Measurements from ENCODE around the gene LIAS.

LIAS gene

DNA sequence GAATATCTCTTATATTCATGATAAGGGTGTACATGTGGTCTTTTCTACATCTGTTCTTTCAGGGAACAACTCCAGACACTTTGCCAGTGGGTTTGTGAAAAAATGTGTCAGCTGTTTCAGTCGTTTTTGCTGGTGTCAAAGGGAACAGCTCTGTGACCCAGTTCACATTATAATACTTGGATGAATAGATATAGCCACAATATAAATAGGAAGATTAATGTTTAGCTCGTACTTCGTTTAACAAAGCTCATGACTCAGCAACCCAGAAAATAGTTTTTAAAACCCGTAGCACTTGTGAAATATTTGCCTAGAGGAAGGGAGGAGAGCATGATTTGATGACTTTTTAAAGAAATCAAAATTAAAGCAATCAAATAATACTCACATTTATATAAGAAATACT lies 7.9 kb downstream of the LIAS start:
- Histone ChIP-seq H3F3A (ENCODE audit: insufficient read depth) (peaks cover 13% of the 10 kb centered on the region), H3K9ac (ENCODE audit: low read length) (no peak overlapping the region), H3K27me3 (ENCODE audit: low read length) (no peaks in the 10 kb centered on the region), H2AFZ (ENCODE audit: low read depth, low read length, severe bottlenecking) (no peak overlapping the region), H3K4me3 (ENCODE audit: insufficient read depth, low read length, poor library complexity, severe bottlenecking) (no peak overlapping the region), H3K36me3 (ENCODE audit: low read length) (0 out of 2 replicates have a peak, but pooled peaks cover 8% of the 10 kb centered on the region), H3K79me2 (ENCODE audit: insufficient read depth, low read length) (no peaks in the 10 kb centered on the region), H3K9me3 (ENCODE audit: insufficient read depth, low read length) (no peaks in the 10 kb centered on the region), H3K27ac (ENCODE audit: low read depth, low read length) (no peak overlapping the region), H3K4me2 (ENCODE audit: low read depth, low read length, poor library complexity, severe bottlenecking) (no peak overlapping the region), H3K9me2 (replicated peaks; ENCODE audit: insufficient read depth, low read length) (no peaks in the 10 kb centered on the region), H4K20me1 (ENCODE audit: low read depth, low read length) (no peaks in the 10 kb centered on the region)
- TF ChIP-seq, protein P1, sequence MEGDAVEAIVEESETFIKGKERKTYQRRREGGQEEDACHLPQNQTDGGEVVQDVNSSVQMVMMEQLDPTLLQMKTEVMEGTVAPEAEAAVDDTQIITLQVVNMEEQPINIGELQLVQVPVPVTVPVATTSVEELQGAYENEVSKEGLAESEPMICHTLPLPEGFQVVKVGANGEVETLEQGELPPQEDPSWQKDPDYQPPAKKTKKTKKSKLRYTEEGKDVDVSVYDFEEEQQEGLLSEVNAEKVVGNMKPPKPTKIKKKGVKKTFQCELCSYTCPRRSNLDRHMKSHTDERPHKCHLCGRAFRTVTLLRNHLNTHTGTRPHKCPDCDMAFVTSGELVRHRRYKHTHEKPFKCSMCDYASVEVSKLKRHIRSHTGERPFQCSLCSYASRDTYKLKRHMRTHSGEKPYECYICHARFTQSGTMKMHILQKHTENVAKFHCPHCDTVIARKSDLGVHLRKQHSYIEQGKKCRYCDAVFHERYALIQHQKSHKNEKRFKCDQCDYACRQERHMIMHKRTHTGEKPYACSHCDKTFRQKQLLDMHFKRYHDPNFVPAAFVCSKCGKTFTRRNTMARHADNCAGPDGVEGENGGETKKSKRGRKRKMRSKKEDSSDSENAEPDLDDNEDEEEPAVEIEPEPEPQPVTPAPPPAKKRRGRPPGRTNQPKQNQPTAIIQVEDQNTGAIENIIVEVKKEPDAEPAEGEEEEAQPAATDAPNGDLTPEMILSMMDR (IDR thresholded peaks at IDR 0.05; ENCODE audit: insufficient read depth, low read length, poor library complexity, severe bottlenecking) = no peak
- no peak for TF ChIP-seq EZH2phosphoT487 (conservative IDR thresholded peaks at IDR 0.05; ENCODE audit: low read length)

DNA sequence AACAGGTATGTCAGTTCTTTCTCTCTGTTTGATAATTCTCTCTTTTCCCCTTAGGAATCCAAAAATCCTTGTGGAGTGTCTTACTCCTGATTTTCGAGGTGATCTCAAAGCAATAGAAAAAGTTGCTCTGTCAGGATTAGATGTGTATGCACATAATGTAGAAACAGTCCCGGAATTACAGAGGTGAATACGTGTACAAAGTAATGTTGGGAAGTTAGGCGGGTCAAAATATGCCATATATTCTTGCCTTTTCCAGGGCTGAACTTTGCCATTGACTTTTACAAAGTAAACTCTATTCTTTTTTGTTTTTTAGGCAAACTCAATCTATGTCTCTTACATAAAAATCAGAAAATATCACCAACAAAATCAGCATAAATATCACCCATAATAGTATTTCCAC lies 8.6 kb downstream of the LIAS start:
- Histone ChIP-seq H3K27me3 (ENCODE audit: low read length) (no peaks in the 10 kb centered on the region), H3K9ac (ENCODE audit: low read length) (no peak overlapping the region), H2AFZ (ENCODE audit: low read depth, low read length, severe bottlenecking) (no peak overlapping the region), H3K27ac (ENCODE audit: low read depth, low read length) (no peak overlapping the region), H3K36me3 (ENCODE audit: low read length) (0 out of 2 replicates have a peak, but pooled peaks cover 10% of the 10 kb centered on the region), H3F3A (ENCODE audit: insufficient read depth) (peaks cover 13% of the 10 kb centered on the region), H3K4me2 (ENCODE audit: low read depth, low read length, poor library complexity, severe bottlenecking) (no peak overlapping the region), H3K9me2 (replicated peaks; ENCODE audit: insufficient read depth, low read length) (no peaks in the 10 kb centered on the region), H3K79me2 (ENCODE audit: insufficient read depth, low read length) (no peaks in the 10 kb centered on the region), H3K4me3 (ENCODE audit: insufficient read depth, low read length, poor library complexity, severe bottlenecking) (no peak overlapping the region), H4K20me1 (ENCODE audit: low read depth, low read length) (no peaks in the 10 kb centered on the region), H3K9me3 (ENCODE audit: insufficient read depth, low read length) (no peaks in the 10 kb centered on the region)
- TF ChIP-seq EZH2phosphoT487 (conservative IDR thresholded peaks at IDR 0.05; ENCODE audit: low read length) = no peak
- TF ChIP-seq, protein P1 (IDR thresholded peaks at IDR 0.05; ENCODE audit: insufficient read depth, low read length, poor library complexity, severe bottlenecking) = no peak

DNA sequence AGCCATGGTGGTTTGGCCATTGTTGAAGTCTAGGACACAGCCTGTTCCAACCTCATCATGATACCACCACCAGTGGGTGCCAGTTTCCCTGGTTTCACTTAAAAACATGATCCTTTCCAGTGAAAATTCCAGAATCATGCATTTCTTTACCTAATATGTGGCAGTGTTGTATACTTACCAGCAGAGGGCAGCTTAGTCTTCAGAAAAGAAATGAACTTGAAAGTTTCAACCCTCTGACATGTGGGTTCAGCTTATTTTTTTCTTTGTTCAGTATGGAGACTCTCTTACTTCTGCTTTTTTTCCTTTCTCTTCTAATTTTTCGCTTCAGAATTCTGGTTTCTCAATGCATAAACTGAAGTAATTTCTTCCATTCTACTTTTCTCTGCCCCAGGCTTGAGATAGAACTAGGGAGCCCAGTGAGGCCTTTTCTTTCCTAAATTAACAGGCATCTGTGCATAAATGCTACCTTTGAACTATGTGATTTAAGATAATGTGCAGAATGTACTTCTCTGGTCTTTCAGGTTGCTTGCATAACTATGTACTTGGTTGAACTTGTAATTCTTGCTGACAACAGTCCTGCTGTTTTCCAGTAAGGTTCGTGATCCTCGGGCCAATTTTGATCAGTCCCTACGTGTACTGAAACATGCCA lies 10.7 kb downstream of the LIAS start:
- Histone ChIP-seq H4K20me1 (ENCODE audit: low read depth, low read length) (no peaks in the 10 kb centered on the region), H3K4me3 (ENCODE audit: insufficient read depth, low read length, poor library complexity, severe bottlenecking) (no peak overlapping the region), H3K36me3 (ENCODE audit: low read length) (0 out of 2 replicates have a peak, but pooled peaks cover 10% of the 10 kb centered on the region), H3K4me2 (ENCODE audit: low read depth, low read length, poor library complexity, severe bottlenecking) (peak overlapping the region; percentile 36), H3K9ac (ENCODE audit: low read length) (peak overlapping the region; percentile 20; the same call in 1 of the 2 replicates), H3K9me2 (replicated peaks; ENCODE audit: insufficient read depth, low read length) (no peaks in the 10 kb centered on the region), H3K27ac (ENCODE audit: low read depth, low read length) (peak overlapping the region; percentile 37), H2AFZ (ENCODE audit: low read depth, low read length, severe bottlenecking) (peak overlapping the region; percentile 36), H3K27me3 (ENCODE audit: low read length) (no peaks in the 10 kb centered on the region), H3F3A (ENCODE audit: insufficient read depth) (peaks cover 13% of the 10 kb centered on the region), H3K9me3 (ENCODE audit: insufficient read depth, low read length) (no peaks in the 10 kb centered on the region), H3K79me2 (ENCODE audit: insufficient read depth, low read length) (no peaks in the 10 kb centered on the region)
- TF ChIP-seq, protein P1 (IDR thresholded peaks at IDR 0.05; ENCODE audit: insufficient read depth, low read length, poor library complexity, severe bottlenecking) = peak; percentile 78
- TF ChIP-seq EZH2phosphoT487 (conservative IDR thresholded peaks at IDR 0.05; ENCODE audit: low read length) = no peak
